GM12875 (cell line): ENCODE measurements around the gene ZNF407.

Experiments
- H3K4me3 ChIP-seq: one replicate; pipeline ENCODE4 v1.5.1; 2011; ENCODE audit warnings: low read depth, low read length, control low read depth
- TF ChIP-seq, protein P1 (sequence below): IDR thresholded peaks from 2 replicates; pipeline ENCODE4 v1.5.1; 2011; ENCODE audit warnings: low read depth, mild to moderate bottlenecking, control low read depth, inconsistent platforms, low read length, moderate library complexity, borderline replicate concordance; ENCODE audit not compliant: insufficient read depth

Gene ZNF407

GRCh38 chr18:74604361-74604760 lies 6.7 kb downstream of the ZNF407 start:
- TF ChIP-seq, protein P1, sequence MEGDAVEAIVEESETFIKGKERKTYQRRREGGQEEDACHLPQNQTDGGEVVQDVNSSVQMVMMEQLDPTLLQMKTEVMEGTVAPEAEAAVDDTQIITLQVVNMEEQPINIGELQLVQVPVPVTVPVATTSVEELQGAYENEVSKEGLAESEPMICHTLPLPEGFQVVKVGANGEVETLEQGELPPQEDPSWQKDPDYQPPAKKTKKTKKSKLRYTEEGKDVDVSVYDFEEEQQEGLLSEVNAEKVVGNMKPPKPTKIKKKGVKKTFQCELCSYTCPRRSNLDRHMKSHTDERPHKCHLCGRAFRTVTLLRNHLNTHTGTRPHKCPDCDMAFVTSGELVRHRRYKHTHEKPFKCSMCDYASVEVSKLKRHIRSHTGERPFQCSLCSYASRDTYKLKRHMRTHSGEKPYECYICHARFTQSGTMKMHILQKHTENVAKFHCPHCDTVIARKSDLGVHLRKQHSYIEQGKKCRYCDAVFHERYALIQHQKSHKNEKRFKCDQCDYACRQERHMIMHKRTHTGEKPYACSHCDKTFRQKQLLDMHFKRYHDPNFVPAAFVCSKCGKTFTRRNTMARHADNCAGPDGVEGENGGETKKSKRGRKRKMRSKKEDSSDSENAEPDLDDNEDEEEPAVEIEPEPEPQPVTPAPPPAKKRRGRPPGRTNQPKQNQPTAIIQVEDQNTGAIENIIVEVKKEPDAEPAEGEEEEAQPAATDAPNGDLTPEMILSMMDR: no peak
- H3K4me3 ChIP-seq: no peak overlapping the region

DNA sequence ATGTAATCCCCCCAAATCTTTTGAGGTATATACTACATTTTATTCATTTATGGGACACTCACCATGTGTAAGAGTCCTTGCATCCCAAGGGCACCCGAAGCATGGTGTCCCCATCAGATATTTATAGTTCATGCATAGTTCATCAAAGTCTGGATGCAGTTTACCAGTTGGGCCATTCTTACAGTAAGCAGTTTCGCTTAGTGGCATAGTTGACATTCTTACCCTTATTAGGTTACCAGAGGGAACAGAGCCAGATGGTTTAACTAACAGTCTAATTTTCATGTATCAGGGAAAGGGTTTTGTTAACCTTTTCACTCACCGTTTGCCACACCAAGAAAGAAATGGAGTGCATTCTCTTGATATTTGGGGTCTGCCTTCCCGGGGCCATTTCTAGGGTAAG lies 7.1 kb downstream of the ZNF407 start:
- TF ChIP-seq, protein P1: no peak
- H3K4me3 ChIP-seq: no peak overlapping the region

- TF ChIP-seq, protein P1: no peak
Observed at GRCh38 chr18:74608681-74609080, 11.0 kb downstream of the ZNF407 start.

GRCh38 chr18:74609535-74609934 lies 11.9 kb downstream of the ZNF407 start:
- TF ChIP-seq, protein P1: no peak
- H3K4me3 ChIP-seq: no peak overlapping the region

More at GRCh38 chr18:74608681-74609080, 11.0 kb downstream of the ZNF407 start:
- no peak overlapping the region for H3K4me3 ChIP-seq

DNA sequence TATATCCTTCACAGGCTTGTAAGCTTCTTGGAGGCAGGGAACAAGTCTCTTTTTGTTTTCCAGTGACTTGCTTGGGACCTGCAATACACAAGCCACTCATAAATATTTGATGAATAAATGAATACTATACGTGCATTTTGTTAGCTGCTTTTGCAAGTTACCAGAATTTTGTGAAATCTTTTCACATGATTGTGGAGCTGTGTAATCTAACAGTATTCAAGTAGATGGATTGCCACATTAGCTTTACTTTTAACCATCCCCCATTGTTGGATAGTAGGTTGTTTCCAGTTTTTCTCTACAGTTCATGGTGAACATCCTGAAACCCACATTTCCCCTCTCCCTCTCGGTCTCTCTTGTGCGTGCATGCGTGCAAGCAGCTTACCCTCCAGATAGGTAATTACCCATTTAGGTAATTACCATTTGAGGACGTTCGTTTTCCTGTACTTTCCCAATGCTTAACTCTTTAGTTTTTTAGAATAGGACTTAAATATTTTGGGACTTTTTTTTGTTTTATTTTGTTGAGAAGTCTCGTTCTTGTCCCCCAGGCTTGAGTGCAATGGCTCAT lies 12.5 kb downstream of the ZNF407 start:
- TF ChIP-seq, protein P1: no peak
- H3K4me3 ChIP-seq: no peak overlapping the region

GRCh38 chr18:74610860-74611259 lies 13.2 kb downstream of the ZNF407 start:
- TF ChIP-seq, protein P1: no peak
- H3K4me3 ChIP-seq: no peak overlapping the region

DNA sequence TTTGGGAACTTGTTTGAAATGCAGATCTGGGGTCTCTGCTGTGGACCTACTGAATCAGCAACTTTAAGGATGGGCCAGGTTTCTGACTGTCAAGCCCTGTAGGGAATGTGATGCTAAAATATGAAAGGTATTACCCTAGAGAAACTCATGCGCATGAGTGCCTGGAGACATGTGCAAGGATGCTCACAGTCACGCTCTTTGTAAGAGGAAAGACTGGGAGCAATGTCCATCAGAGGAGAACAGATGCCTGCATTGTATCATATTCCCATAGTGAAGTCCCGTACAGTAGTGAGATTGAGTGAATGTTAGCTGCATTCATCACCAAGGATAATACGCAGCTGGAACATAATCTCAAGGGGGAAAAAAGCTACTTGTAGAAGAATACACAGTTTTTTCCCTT lies 14.1 kb downstream of the ZNF407 start:
- no peak overlapping the region for H3K4me3 ChIP-seq
- TF ChIP-seq, protein P1: no peak
